DMS114 treated with DMSO at 0.1 percent for 48 hours (cell line): ENCODE data around the gene CHMP2A.
"Not testable (repeated sequence)": the region's sequence is repeated elsewhere in the genome, so short reads cannot be mapped to it uniquely, and the experiment has no call there.

Experiments
- DNase-seq: peaks from one replicate; lab custom pipeline; 2025; ENCODE audit not compliant: unreplicated experiment; lab: John Stamatoyannopoulos, UW

CHMP2A gene

DNA sequence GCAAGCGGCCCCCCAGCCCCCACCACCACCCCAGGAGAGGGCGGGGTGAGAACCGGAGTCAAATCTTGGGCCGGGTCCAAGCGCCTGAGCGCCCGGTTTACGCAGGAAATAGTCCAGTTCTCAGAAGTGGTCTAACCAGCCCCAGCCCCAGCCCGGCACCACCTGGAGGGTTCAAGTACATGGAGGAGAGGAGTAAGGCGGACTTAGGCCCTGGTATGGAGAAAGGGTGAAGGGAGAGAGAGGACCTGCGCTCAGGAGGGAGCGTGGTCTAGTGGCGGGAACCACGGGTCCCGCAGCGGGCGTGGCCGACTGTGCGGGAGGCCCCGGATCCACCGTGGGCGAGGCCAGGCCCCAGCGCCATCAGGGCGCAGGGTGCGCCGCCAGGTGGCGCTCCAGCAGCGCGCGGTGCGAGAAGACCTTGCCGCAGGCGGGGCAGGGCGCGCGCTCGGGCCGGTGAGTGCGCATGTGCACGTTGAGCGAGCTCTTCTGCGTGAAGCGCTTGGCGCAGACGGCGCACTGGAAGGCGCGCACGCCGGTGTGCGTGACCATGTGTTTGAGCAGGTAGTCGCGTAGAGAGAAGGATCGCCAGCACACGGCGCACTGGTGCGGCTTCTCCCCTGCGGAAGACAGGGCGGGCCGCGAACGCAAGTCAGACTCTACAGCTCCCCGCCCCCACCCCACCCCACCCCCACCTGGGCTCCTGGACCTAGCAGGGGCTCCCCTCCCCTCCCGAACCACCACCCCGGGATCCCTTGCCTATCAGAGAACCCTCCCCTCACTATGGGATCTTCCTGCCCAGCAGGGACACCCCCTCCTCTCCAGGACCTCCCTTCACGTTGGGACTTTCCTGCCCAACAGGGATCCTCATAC lies 41.0 kb downstream of the CHMP2A start:
- no peak for DNase-seq

DNA sequence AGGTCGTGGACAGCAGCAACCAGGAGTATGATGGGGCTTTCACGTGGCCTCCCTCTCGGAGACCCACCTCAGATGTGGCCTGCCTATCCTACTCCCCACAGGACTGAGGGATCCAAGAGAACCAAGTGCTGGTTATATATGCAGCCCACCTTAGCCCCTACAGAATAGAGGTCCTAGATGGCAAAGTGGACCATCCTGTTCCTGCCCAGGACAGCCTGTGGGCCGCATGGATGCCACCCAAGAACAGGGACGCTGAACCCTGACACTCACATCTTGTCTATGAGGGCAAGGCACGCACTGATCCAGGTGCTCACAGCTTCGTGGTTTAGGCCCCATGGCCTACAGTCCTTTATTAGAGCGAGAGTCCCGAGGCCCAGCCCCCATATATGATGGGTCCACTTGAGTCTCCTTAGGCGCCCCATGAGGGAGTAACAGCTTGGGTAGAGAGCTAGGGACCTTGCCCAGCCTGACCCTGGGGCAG lies 41.7 kb downstream of the CHMP2A start:
- no peak for DNase-seq

DNA sequence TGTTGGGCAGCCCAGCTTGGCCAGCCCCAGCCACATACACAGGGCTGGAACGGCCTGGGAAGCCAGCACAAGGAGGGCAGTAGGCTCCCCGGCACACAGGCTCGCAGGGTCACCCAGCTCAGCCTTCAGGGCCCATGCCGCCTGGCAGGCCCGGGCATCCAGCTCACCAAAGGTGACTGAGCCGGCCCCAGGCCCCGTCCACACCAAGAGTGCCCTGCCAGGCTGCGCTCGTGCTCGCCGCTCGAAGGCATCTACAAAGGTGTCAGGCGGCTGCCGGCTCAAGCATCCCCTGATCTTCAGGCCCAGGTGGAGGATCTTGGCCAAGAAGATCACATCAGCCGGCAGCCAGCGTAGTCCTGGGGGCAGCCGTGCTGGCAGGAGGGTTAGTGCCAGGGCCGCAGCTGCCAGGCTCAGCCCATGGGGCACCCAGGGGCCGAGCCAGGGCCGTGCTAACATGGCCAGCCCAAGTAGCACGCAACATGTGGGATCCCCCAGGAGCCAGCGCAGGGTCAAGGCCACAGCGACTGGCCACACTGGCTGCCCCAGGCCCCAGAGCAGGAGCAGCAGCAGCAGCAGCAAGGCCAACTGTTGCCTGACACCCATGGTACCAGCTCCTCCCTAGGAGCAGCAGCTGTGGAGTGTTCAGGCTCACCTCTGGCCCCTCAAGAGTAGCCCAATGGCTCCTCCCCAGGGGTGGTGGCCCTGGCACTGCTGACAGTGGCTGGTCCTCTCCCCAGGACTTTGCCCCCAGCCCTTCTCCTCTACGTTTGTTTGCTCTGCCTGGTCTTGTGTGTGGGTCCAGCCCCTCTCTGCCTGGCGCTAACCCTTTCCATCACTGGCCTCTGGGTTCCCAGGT lies 43.3 kb downstream of the CHMP2A start, which contains the start of gene SLC27A5:
Gene SLC27A5 (minus strand): TSS at position 640 of the 856 bp plus-strand sequence. CDS start 37 bp downstream, at position 603.
- DNase-seq: no peak

DNA sequence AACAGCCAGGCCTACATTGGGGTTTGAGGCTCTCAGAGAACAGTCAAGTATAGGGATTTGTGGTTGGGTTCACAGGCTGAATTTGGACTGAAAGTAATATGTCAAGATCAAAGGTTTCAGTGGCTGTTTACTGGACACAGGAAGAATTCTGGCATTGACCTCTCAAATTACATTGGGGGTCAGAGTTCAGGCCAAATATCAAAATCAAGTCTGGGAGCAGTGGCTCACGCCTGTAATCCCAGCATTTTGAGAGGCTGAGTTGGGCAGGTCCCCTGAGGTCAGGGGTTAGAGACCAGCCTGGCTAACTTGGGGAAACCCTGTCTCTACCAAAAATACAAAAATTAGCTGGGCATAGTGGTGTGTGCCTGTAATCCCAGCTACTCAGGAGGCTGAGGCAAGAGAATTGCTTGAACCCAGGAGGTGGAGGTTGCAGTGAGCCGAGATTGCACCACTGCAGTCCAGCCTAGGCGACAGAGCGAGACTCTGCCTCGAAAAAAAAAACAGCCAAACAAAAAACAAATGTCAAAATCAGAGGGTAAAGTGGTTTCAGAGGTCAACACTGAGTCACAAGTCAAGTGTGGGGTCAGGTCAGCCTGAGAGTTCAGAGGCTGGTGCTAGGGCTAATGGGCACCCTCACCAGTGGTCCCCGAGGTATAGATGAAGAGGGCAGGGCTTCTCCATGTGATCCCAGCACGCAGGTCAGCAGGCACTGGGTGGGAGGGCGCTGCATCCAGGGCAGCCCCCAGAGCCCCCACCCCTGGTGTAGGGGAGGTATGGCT lies 44.6 kb downstream of the CHMP2A start:
- DNase-seq: no peak

DNA sequence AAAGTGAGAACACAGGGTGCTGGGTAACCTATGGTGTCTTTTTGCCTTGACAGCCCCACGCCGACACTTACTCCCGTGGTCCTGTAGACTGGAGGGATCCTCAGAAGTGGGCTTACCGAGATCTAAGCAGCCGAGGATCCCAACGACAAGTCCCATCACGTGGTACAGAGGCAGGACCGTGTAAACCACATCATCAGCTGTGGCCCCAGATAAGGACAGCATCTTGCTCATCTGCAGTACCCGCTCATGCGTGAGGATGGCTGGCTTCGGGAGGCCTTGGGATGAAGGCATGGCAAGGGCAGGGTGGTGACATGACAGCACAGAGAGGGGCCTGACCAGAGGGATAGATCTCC lies 45.2 kb downstream of the CHMP2A start:
- DNase-seq: no peak

DNA sequence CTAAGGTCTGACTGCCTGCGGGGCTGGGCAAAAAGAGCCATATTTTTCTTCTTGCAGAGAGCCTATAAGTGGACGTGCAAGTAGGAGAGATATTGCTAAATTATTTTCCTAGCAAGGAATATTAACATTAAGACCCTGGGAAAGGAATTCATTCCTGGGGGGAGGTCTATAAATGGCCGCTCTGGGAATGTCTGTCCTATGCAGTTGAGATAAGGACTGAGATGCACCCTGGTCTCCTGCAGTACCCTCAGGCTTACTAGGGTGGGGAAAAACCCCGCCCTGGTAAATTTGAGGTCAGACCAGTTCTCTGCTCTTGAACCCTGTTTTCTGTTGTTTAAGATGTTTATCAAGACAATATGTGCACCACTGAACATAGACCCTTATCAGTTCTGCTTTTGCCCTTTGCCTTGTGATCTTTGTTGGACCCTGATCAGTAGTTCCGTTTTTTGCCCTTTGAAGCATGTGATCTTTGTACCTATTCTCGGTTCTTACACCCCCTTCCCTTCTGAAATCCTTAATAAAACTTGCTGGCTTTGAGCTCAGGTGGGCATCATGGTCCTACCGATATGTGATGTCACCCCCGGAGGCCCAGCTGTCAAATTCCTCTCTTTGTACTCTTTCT lies 47.2 kb downstream of the CHMP2A start:
- DNase-seq: not testable (repeated sequence)
